NK-92 (cell line): Measurements from ENCODE around the gene GRAMD1B.
"Not testable (repeated sequence)": the region's sequence is repeated elsewhere in the genome, so short reads cannot be mapped to it uniquely, and the experiment has no call there.

Source experiments
- DNase-seq: peaks from one replicate; lab custom pipeline; 2025; ENCODE audit not compliant: unreplicated experiment; lab: John Stamatoyannopoulos, UW

The GRAMD1B gene

GRCh38 chr11:123505546-123506299 lies 75.7 kb downstream of the GRAMD1B start:
- DNase-seq: no peak

GRCh38 chr11:123507043-123507442 lies 77.0 kb downstream of the GRAMD1B start:
- DNase-seq: no peak

GRCh38 chr11:123509737-123510578 lies 79.9 kb downstream of the GRAMD1B start:
- no peak for DNase-seq

GRCh38 chr11:123510579-123510905 lies 80.5 kb downstream of the GRAMD1B start:
- DNase-seq: no peak

GRCh38 chr11:123511037-123511870 lies 81.2 kb downstream of the GRAMD1B start:
- DNase-seq: no peak

DNA sequence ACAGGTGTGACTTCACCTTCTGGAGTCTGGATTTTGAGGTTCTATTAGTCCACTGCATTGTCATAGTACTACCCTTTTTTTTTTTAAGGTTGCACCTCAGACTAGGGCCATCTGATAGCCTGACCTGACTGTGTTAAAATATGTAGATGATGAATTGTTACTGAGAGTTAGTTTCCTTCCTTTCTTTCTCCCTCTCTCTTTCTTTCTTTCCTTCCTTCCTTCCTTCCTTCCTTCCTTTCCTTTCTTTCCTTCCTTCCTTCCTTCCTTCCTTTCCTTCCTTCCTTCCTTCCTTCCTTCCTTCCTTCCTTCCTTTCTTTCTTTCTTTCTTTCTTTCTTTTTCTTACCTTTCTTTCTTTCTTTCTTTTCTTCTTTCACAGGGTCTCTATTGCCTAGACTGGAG lies 83.2 kb downstream of the GRAMD1B start:
- not testable (repeated sequence) for DNase-seq

DNA sequence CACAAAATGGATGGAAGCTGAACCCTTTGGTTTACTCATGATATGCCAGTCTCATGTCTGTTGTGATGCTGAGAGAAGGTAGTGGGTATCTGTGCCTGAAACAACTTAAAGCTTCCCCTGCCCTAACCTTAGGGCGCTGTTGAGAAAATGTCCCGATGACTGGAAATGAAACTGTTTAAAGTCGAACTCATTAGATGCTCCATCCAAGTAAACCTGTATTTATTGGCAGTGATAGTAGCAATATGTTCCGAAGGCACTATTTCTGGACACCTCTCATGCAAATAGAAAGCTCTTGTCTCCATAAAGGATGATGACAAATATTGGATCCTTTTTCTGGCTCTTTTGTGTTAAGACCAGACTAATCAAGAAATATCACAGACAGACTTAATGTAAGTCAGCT lies 86.2 kb downstream of the GRAMD1B start:
- no peak for DNase-seq

GRCh38 chr11:123517559-123518364 lies 87.7 kb downstream of the GRAMD1B start:
- no peak for DNase-seq

DNA sequence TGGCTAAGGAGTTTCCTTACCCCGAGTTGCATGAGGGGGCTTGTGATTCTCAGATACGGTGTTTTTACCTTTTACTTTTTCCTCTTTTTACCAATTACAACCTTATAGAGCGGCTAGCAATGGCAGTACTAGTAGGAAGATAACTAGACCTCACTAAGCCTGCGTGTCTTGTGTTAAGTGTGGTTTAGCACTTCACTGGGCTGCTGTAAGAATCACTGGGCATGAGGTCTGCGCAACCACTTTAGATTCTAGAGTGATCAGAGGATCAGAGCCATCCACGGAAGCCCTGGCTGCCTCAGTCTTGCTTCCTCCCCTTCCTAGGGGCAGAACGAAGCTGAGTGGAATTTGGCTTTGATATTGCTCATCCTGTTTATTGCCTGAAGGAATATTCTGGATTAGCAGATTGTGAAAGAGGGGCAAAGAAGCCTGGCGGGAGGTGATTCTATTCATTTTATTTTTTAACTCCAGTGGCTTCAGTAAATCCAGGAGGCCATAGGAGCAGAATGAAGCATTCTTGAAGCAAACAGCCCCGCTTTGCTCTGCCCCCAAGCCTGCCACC lies 88.5 kb downstream of the GRAMD1B start:
- DNase-seq: no peak

DNA sequence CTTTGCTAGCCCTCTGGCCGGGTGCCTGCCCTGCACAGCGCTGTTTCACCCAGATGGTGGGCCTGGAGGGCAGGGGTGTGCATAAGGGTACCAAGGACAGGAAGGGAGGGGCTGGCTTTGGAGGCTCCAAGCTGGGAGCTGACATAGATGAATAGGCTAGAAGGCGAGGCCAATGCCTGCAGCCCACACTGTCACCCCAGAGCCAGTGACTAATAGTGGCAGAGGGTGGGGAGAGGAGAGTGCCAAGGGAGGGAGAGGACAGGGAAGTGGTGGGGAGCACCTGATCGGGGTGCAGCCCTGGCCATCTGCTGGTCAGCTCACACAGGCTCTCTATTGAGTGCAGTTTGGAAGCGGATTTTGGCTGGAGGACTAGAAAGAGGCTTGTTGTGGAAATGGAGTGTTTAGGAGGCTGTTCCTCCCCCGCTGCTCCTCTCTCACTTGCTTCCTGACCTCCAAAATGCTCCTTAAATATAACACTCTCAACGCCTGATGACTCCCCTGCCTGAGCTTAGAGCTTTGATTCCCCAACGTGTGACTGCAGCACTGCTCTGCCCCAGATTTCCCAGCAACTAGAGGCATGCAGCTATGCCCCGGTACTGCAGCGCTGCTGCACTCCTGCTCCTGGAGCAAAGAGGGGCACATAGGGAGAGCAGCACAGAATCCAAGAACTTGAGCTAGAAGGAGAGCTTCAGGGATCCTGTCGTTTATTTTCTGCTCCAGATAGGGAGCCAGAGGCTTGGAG lies 89.2 kb downstream of the GRAMD1B start:
- no peak for DNase-seq

GRCh38 chr11:123519797-123520193 lies 89.7 kb downstream of the GRAMD1B start:
- DNase-seq: no peak

GRCh38 chr11:123520476-123520875 lies 90.4 kb downstream of the GRAMD1B start:
- not testable (repeated sequence) for DNase-seq

- no peak for DNase-seq
These were observed 90.9 kb downstream of the GRAMD1B start for GRCh38 chr11:123521001-123521400.

- DNase-seq: no peak
These were observed 91.9 kb downstream of the GRAMD1B start for GRCh38 chr11:123521930-123522329.

DNA sequence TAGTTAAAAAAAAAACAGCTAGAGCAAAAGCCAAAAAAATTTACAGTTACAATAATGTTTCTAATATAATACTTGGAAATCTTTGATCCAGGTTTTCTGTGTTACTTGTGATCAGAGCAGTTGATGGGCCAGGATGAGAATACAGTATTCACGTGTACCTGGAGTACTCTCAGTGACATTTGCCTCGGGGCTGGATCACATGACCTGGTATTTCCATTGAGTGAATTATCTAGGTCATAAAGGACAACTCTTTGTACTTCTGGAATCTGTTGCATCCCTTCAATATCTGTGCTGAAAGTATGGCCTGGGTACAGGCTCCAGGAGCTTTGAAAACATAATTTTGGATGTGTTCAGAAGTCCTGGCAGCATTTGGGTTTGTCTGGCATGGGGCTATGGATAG lies 93.5 kb downstream of the GRAMD1B start:
- DNase-seq: no peak

- no peak for DNase-seq
These were observed 95.0 kb downstream of the GRAMD1B start for GRCh38 chr11:123525097-123525496.

- DNase-seq: no peak
These were observed 95.4 kb downstream of the GRAMD1B start for GRCh38 chr11:123525511-123525918.

- DNase-seq: no peak
These were observed 96.1 kb downstream of the GRAMD1B start for GRCh38 chr11:123526027-123526805.

DNA sequence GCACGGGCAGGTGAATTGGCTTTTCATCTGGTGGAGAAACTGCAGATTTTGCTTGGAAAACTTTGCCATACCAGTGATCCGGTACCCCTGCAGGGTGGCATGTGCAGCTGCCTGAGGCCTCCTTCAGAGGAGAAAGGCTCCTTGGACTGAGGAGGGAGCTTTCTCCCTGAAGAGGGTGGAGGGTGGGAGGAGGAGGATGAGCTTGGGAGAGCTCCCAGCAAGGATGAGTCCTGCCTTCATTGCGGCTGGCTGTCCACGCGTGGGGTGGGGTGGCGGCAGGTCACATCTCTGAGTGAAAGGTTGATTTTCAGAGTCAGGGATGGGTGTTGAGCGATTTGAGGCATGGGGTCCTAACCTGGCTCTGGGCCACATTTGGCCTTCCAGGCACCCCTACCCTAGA lies 96.8 kb downstream of the GRAMD1B start:
- DNase-seq: no peak
